NCI-H2029 (cell line): Measurements from ENCODE around the gene LIN28B.

Experiments
- DNase-seq: peaks from one replicate; lab custom pipeline; 2025; lab: John Stamatoyannopoulos, UW

Gene LIN28B

GRCh38 chr6:105014954-105015353 is 58.0 kb downstream of the LIN28B start:
- no peak for DNase-seq

- no peak for DNase-seq
These were observed 58.6 kb downstream of the LIN28B start for GRCh38 chr6:105015482-105015881.

GRCh38 chr6:105019285-105019684 is 62.4 kb downstream of the LIN28B start:
- no peak for DNase-seq

GRCh38 chr6:105021399-105021798 is 64.5 kb downstream of the LIN28B start:
- DNase-seq, result no peak

- DNase-seq, result no peak
These were observed 65.5 kb downstream of the LIN28B start for GRCh38 chr6:105022416-105022815.

GRCh38 chr6:105024803-105025202 is 67.9 kb downstream of the LIN28B start:
- no peak for DNase-seq

GRCh38 chr6:105028898-105029297 is 72.0 kb downstream of the LIN28B start:
- no peak for DNase-seq

GRCh38 chr6:105029581-105029980 is 72.7 kb downstream of the LIN28B start:
- DNase-seq, result no peak

GRCh38 chr6:105034470-105034869 is 77.6 kb downstream of the LIN28B start:
- DNase-seq, result no peak

- DNase-seq, result no peak
These were observed 78.4 kb downstream of the LIN28B start for GRCh38 chr6:105035299-105035698.

- DNase-seq, result no peak
These were observed 79.4 kb downstream of the LIN28B start for GRCh38 chr6:105036351-105036750.

- no peak for DNase-seq
These were observed 81.4 kb downstream of the LIN28B start for GRCh38 chr6:105038259-105038658.

GRCh38 chr6:105041880-105042279 is 85.0 kb downstream of the LIN28B start:
- no peak for DNase-seq

- no peak for DNase-seq
These were observed 85.7 kb downstream of the LIN28B start for GRCh38 chr6:105042648-105043047.

GRCh38 chr6:105043979-105044378 is 87.1 kb downstream of the LIN28B start:
- DNase-seq, result no peak

GRCh38 chr6:105045526-105045925 is 88.6 kb downstream of the LIN28B start:
- no peak for DNase-seq

- no peak for DNase-seq
These were observed 95.1 kb downstream of the LIN28B start for GRCh38 chr6:105051941-105052471.

GRCh38 chr6:105056646-105057045 is 99.7 kb downstream of the LIN28B start:
- DNase-seq, result no peak

GRCh38 chr6:105057160-105057559 is 100.3 kb downstream of the LIN28B start:
- no peak for DNase-seq

GRCh38 chr6:105058316-105058715 is 101.4 kb downstream of the LIN28B start:
- no peak for DNase-seq

GRCh38 chr6:105058846-105059245 is 101.9 kb downstream of the LIN28B start:
- no peak for DNase-seq

- no peak for DNase-seq
These were observed 109.3 kb downstream of the LIN28B start for GRCh38 chr6:105066233-105066632.

- no peak for DNase-seq
These were observed 109.9 kb downstream of the LIN28B start for GRCh38 chr6:105066836-105067235.

GRCh38 chr6:105067329-105067728 is 110.4 kb downstream of the LIN28B start:
- DNase-seq, result no peak

- no peak for DNase-seq
These were observed 111.5 kb downstream of the LIN28B start for GRCh38 chr6:105068407-105068806.
